BE2C (cell line): Measurements from ENCODE around the gene SLC30A7.
"Not testable (repeated sequence)": the region's sequence is repeated elsewhere in the genome, so short reads cannot be mapped to it uniquely, and the experiment has no call there.

ENCODE experiments used
- DNase-seq: peaks from one replicate; pipeline ENCODE4 v3.0.0-alpha.2; 2020
- H3K27me3 ChIP-seq: fragments of 250-450 bp; sonication (Bioruptor Pico); 2 replicates; pipeline ENCODE4 v1.5.1; 2020; ENCODE audit warnings: mild to moderate bottlenecking
- H3K36me3 ChIP-seq: fragments of 250-450 bp; sonication (Bioruptor Pico); 2 replicates; pipeline ENCODE4 v1.5.1; 2020; ENCODE audit warnings: mild to moderate bottlenecking
- H3K4me1 ChIP-seq: fragments of 250-450 bp; sonication (Bioruptor Pico); 2 replicates; pipeline ENCODE4 v1.5.1; 2020
- H3K4me3 ChIP-seq: 2 replicates; pipeline ENCODE4 v1.5.1; 2011; ENCODE audit warnings: low read depth, low read length
- H3K9me3 ChIP-seq: fragments of 250-450 bp; sonication (Bioruptor Pico); 2 replicates; pipeline ENCODE4 v1.5.1; 2020
- CTCF ChIP-seq: IDR thresholded peaks from 2 replicates; pipeline ENCODE4 v1.5.1; 2012; ENCODE audit warnings: mild to moderate bottlenecking, low read depth, low read length

SLC30A7 gene

DNA sequence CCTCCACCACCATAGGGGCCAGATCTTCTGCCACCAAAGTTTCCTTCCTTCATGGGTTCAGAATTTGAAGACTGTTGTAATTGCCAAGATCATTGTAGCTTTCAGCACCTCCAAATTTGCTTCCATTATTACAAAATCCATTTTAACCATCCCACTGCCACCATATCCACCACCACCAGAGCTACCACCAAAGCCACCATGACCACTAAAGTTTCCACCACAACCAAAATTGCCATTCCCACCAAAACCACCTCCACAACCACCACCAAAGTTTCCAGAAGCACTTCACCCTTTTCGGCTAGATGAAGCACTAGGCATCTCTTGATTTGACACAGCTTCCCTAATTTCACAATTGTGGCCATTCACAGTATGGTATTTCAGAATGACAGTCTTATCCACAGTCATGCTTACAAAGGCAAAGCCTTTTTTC, 45.2 kb downstream of the SLC30A7 start:
- Histone ChIP-seq H3K4me1 (no peaks in the 10 kb centered on the region), H3K36me3 (peaks cover 6% of the 10 kb centered on the region), H3K27me3 (no peaks in the 10 kb centered on the region), H3K9me3 (no peaks in the 10 kb centered on the region), H3K4me3 (no peak overlapping the region)
- DNase-seq: no peak
- TF ChIP-seq CTCF: no peak

- H3K36me3 ChIP-seq: peaks cover 6% of the 10 kb centered on the region
These were observed 45.8 kb downstream of the SLC30A7 start for GRCh38 chr1:100941580-100942216.

DNA sequence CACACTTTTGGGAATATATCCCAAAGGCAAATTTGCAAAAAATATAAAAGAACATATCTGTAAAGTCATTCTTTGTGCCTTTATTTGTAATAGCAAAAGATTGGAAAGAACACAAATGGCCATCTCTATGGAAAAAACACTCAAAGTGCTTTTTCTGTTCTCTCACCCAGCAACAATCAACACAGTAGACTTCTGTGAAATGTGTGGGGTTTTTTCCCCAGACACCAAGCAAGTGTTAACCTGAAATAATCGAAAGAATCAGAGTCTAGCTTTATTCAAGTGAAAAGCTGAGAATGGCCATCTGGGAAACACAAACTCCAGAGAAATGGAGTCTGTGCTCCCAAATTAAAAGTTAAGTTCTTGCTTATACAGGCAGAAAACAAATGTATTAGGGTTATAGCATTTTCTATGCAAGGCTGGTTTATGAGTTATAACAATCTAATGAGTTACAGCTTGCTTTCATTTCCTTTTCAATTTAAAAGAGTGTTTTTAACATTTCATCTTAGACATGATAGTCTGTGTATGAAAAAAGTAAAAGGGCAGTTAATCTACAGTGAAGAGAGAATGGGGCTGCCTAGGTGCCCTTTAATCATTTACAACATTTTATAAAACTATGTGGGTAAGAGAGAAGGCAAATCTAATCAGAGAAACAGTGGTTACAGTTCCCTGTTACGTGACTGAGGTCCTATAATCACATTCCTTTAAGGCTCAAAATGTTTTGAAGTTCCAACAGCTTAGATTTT, 46.6 kb downstream of the SLC30A7 start:
- no peak for TF ChIP-seq CTCF
- H3K9me3 ChIP-seq: no peaks in the 10 kb centered on the region
- peaks cover 6% of the 10 kb centered on the region for H3K36me3 ChIP-seq
- no peak for DNase-seq
- H3K4me1 ChIP-seq: no peaks in the 10 kb centered on the region
- H3K4me3 ChIP-seq: no peak overlapping the region
- no peaks in the 10 kb centered on the region for H3K27me3 ChIP-seq

More at GRCh38 chr1:100941580-100942216, 45.8 kb downstream of the SLC30A7 start:
- H3K4me1 ChIP-seq: no peaks in the 10 kb centered on the region
- H3K27me3 ChIP-seq: no peaks in the 10 kb centered on the region
- no peak for TF ChIP-seq CTCF
- no peaks in the 10 kb centered on the region for H3K9me3 ChIP-seq
- no peak overlapping the region for H3K4me3 ChIP-seq
- no peak for DNase-seq

DNA sequence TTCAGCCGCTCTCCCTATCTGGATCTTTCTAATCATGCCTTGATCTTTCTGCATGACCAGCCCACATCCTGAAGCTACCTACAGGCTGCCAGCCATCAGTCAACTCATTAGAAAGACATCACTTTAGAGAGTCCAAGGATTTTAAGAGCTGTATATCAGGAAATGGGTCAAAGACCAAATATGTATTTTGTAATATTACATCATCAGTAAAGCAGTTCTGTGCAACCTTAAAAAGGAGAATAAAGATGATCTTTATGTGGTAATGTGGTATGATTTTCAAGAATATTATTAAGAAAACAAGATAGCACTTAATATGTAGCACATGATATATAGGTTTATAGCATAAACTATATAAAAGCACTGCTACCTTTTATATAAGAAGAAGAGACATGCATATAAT, 47.6 kb downstream of the SLC30A7 start:
- Histone ChIP-seq H3K4me3 (no peak overlapping the region), H3K9me3 (no peaks in the 10 kb centered on the region), H3K36me3 (peaks cover 6% of the 10 kb centered on the region), H3K27me3 (no peaks in the 10 kb centered on the region), H3K4me1 (no peaks in the 10 kb centered on the region)
- TF ChIP-seq CTCF: no peak
- no peak for DNase-seq

- H3K4me3 ChIP-seq, H3K27me3 ChIP-seq, DNase-seq, H3K9me3 ChIP-seq, H3K36me3 ChIP-seq, H3K4me1 ChIP-seq: not testable (repeated sequence)
These were observed 50.2 kb downstream of the SLC30A7 start for GRCh38 chr1:100946064-100946463.

DNA sequence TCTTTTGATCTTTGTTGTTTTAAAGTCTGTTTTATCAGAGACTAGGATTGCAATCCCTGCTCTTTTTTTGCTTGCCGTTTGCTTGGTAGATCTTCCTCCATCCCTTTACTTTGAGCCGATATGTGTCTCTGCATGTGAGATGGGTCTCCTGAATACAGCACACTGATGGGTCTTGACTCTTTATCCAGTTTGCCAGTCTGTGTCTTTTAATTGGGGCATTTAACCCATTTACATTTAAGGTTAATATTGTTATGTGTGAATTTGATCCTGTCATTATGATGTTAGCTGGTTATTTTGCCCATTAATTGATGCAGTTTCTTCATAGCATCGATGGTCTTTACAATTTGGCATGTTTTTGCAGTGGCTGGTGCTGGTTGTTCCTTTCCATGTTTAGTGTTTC, 51.9 kb downstream of the SLC30A7 start:
- H3K27me3 ChIP-seq, DNase-seq, H3K9me3 ChIP-seq, H3K4me3 ChIP-seq, H3K4me1 ChIP-seq, H3K36me3 ChIP-seq: not testable (repeated sequence)

- not testable (repeated sequence) for H3K4me3 ChIP-seq, DNase-seq, H3K4me1 ChIP-seq, H3K9me3 ChIP-seq, H3K27me3 ChIP-seq, H3K36me3 ChIP-seq
These were observed 53.0 kb downstream of the SLC30A7 start for GRCh38 chr1:100948721-100949405.

DNA sequence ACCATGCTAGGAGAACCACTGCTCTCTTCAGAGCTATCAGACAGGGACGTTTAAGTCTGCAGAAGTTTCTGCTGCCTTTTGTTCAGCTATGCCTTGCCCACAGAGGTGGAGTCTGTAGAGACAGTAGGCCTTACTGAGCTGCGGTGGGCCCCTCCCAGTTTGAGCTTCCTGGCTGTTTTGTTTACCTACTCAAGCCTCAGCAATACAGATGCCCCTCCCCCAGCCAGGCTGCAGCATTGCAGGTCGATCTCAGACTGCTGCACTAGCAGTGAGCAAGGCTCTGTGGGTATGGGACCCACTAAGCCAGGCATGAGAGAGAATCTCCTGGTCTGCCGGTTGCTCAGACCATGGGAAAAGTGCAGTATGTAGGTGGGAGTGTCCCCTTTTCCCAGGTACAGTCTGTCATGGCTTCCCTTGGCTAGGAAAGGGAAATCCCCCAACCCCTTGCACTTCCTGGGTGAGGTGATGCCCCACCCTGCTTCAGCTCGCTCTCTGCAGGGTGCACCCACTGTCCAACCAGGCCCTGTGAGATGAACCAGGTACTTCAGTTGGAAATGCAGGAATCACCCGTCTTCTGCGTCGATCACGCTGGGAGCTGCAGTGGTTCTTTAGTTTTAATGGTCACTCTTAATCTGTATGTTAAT, 53.7 kb downstream of the SLC30A7 start:
- not testable (repeated sequence) for DNase-seq, H3K4me3 ChIP-seq, H3K27me3 ChIP-seq, H3K9me3 ChIP-seq, H3K4me1 ChIP-seq, H3K36me3 ChIP-seq
